Subcutaneous preadipocyte (primary cell): ENCODE data around the gene SERPINA1. TPM values are rescaled to one million over a fixed set of nuclear protein-coding genes. Genes with fewer than 3 reads are reported as not detected.

ENCODE experiments used
- total RNA-seq: library from RNA; depleted of rRNA; stranded (reverse); fragments of >200 nt; gene quantifications from 2 replicates; pipeline ENCODE4 v1.2.3, GENCODE V29; 2012

The SERPINA1 gene
- 0.39 TPM in 1 of 2 replicates, not detected in the other for total RNA-seq

GRCh38 chr14:94388384-94389103 is at the start of gene SERPINA1:
SERPINA1 (minus strand) TSS chr14:94388602; CDS start chr14:94383237, 5,365 bp downstream.

DNA sequence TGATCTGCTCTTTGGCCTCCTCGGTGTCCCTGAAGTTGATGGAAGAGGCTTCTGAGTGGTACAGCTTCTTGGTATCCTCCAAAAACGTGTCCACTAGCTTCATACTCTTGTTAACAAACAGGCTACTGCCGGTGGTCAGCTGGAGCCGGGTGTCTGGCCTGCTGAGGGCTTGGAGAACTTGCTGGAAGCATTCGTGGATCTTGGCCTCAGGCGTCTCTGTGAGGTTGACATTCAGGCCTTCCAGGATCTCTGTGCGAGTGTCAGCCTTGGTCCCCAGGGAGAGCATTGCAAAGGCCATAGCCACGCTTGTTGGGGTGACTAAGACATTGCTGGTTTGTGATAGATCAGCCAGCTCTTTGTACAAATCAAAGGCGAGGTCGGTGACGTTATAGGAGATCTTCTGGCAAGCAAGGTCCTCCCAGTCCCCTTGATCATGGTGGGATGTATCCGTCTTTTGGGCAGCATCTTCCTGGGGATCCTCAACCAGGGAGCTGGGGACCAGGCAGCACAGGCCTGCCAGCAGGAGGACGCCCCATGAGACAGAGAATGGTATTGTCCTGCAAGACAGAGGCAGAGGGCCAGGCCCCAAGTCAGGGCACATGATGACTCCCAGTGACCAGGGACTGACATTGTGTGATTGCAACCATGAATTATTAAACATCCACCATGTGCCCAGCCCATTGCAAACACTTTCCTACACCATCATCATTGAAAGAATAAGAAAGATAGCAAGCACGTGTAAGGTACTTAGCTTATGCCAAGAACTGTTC is 22.1 kb downstream of the SERPINA1 start, which contains the start of gene SERPINA2:
Gene SERPINA2, minus strand, starts transcription at position 553 of the 770 bp plus-strand sequence.

Other genes with a start within 250 kb of the SERPINA1 start
- 0.37 and 0.39 TPM in 2 replicates for gene PPP4R4, start 214.3 kb downstream of the SERPINA1 start, total RNA-seq
- gene SERPINA10, start 95.3 kb downstream of the SERPINA1 start, total RNA-seq: not detected in 2 replicates
- not detected in 2 replicates for gene SERPINA6, start 65.3 kb downstream of the SERPINA1 start, total RNA-seq
- gene SERPINA2, start 21.9 kb downstream of the SERPINA1 start, total RNA-seq: not detected in 2 replicates
- not detected in 2 replicates for gene SERPINA11, start 64.2 kb upstream of the SERPINA1 start, total RNA-seq
- gene SERPINA9, start 87.6 kb upstream of the SERPINA1 start, total RNA-seq: not detected in 2 replicates
- gene SERPINA12, start 120.9 kb upstream of the SERPINA1 start, total RNA-seq: not detected in 2 replicates
- gene SERPINA4, start 172.8 kb upstream of the SERPINA1 start, total RNA-seq: not detected in 2 replicates
- 0.37 TPM in 1 of 2 replicates, not detected in the other for gene SERPINA5, start 192.8 kb upstream of the SERPINA1 start, total RNA-seq
- 0.20 and 1.1 TPM in 2 replicates for gene SERPINA3, start 223.8 kb upstream of the SERPINA1 start, total RNA-seq